SU-DHL-6 (cell line): ENCODE data around the gene SCRG1.

Source experiments
- H2AFZ ChIP-seq: fragments of 200-600 bp; sonication (generic); 2 replicates; pipeline ENCODE4 v1.6.1; 2014; ENCODE audit warnings: low read depth, mild to moderate bottlenecking, moderate library complexity, mixed read lengths, antibody characterized with exemption, low read length; ENCODE audit not compliant: severe bottlenecking
- H3F3A ChIP-seq: fragments of 200-600 bp; shearing (Covaris generic); 2 replicates; pipeline ENCODE4 v1.6.0; 2016; ENCODE audit warnings: antibody characterized with exemption, mild to moderate bottlenecking; ENCODE audit not compliant: insufficient read depth
- H3K27ac ChIP-seq: fragments of 200-600 bp; sonication (generic); 2 replicates; pipeline ENCODE4 v1.5.1; 2016; ENCODE audit warnings: low read depth, mild to moderate bottlenecking, low read length, moderate library complexity, mixed read lengths
- H3K27me3 ChIP-seq: fragments of 200-600 bp; sonication (generic), shearing (Covaris generic); 2 replicates; pipeline ENCODE4 v1.6.0; 2014; ENCODE audit warnings: mild to moderate bottlenecking, low read length
- H3K36me3 ChIP-seq: fragments of 200-600 bp; sonication (generic); 2 replicates; pipeline ENCODE4 v1.6.1; 2014; ENCODE audit warnings: mild to moderate bottlenecking, low read length, mixed read lengths
- H3K4me2 ChIP-seq: fragments of 300-600, 200-600 bp; shearing (Covaris generic), sonication (generic); 2 replicates; pipeline ENCODE4 v1.6.0; 2014; ENCODE audit warnings: low read length, low read depth, mild to moderate bottlenecking; ENCODE audit not compliant: poor library complexity, severe bottlenecking
- H3K4me3 ChIP-seq: fragments of 200-600 bp; sonication (generic); 2 replicates; pipeline ENCODE4 v1.5.1; 2014; ENCODE audit warnings: antibody characterized with exemption, low read length, mild to moderate bottlenecking, mixed read lengths; ENCODE audit not compliant: insufficient read depth, poor library complexity, severe bottlenecking
- H3K79me2 ChIP-seq: fragments of 200-600 bp; sonication (generic); 2 replicates; pipeline ENCODE4 v1.6.1; 2014; ENCODE audit warnings: mild to moderate bottlenecking, low read length, moderate library complexity; ENCODE audit not compliant: insufficient read depth
- H3K9ac ChIP-seq: fragments of 200-600 bp; sonication (generic); 2 replicates; pipeline ENCODE4 v1.7.0; 2014; ENCODE audit warnings: mild to moderate bottlenecking, low read length
- H3K9me2 ChIP-seq: fragments of 200-600 bp; sonication (generic); replicated peaks from 2 replicates; pipeline ENCODE4 v1.6.1; 2014; ENCODE audit warnings: low read length; ENCODE audit not compliant: insufficient read depth
- H3K9me3 ChIP-seq: fragments of 200-600 bp; sonication (generic); 2 replicates; pipeline ENCODE4 v1.6.1; 2014; ENCODE audit warnings: low read length, mixed read lengths; ENCODE audit not compliant: insufficient read depth
- H4K20me1 ChIP-seq: fragments of 200-600 bp; sonication (generic); 2 replicates; pipeline ENCODE4 v1.6.1; 2014; ENCODE audit warnings: low read depth, mild to moderate bottlenecking, antibody characterized with exemption, low read length, moderate library complexity, mixed read lengths
- CTCF ChIP-seq: fragments of 200-600 bp; sonication (generic); IDR thresholded peaks from one replicate; pipeline ENCODE4 v1.5.1; 2017; ENCODE audit warnings: antibody characterized with exemption, mild to moderate bottlenecking, low read length, moderate library complexity; ENCODE audit not compliant: insufficient read depth, poor library complexity, severe bottlenecking
- EZH2phosphoT487 ChIP-seq: fragments of 200-600 bp; sonication (generic), shearing (Covaris generic); conservative IDR thresholded peaks from 2 replicates; pipeline ENCODE4 v1.6.1; 2018; ENCODE audit warnings: mild to moderate bottlenecking, antibody characterized with exemption, low read length, moderate library complexity, mixed read lengths

The SCRG1 gene

GRCh38 chr4:173367946-173368345, 31.0 kb downstream of the SCRG1 start:
- peaks cover 8% of the 10 kb centered on the region for H3F3A ChIP-seq
- H3K4me3 ChIP-seq: no peak overlapping the region
- H3K9ac ChIP-seq: peak overlapping the region; percentile 15; the same call in 1 of the 2 replicates
- no peaks in the 10 kb centered on the region for H3K27me3 ChIP-seq
- H3K79me2 ChIP-seq: peaks cover 15% of the 10 kb centered on the region
- H4K20me1 ChIP-seq: no peaks in the 10 kb centered on the region
- no peaks in the 10 kb centered on the region for H3K9me2 ChIP-seq
- no peak overlapping the region for H2AFZ ChIP-seq
- H3K9me3 ChIP-seq: no peaks in the 10 kb centered on the region
- TF ChIP-seq EZH2phosphoT487: no peak
- no peak for TF ChIP-seq CTCF
- H3K27ac ChIP-seq: no peak overlapping the region
- peak overlapping the region; percentile 84 for H3K4me2 ChIP-seq
- no peaks in the 10 kb centered on the region for H3K36me3 ChIP-seq

- Histone ChIP-seq H3K36me3 (0 out of 2 replicates have a peak, but pooled peaks cover 4% of the 10 kb centered on the region), H3K9ac (0 out of 2 replicates have a peak overlapping the region, but pooled peaks have one; percentile 4), H3K4me3 (no peak overlapping the region), H4K20me1 (no peaks in the 10 kb centered on the region), H2AFZ (no peak overlapping the region), H3K9me3 (no peaks in the 10 kb centered on the region), H3F3A (peaks cover 8% of the 10 kb centered on the region), H3K27ac (no peak overlapping the region), H3K9me2 (no peaks in the 10 kb centered on the region), H3K79me2 (peaks cover 9% of the 10 kb centered on the region), H3K4me2 (peak overlapping the region; percentile 84), H3K27me3 (no peaks in the 10 kb centered on the region)
- TF ChIP-seq EZH2phosphoT487 (no peak), CTCF (no peak)
These were observed 31.6 kb downstream of the SCRG1 start for GRCh38 chr4:173367285-173367684.

GRCh38 chr4:173365359-173365996, 33.4 kb downstream of the SCRG1 start:
- TF ChIP-seq CTCF: no peak
- TF ChIP-seq EZH2phosphoT487: no peak
- Histone ChIP-seq H4K20me1 (no peaks in the 10 kb centered on the region), H2AFZ (no peak overlapping the region), H3K4me3 (no peak overlapping the region), H3K9ac (no peak overlapping the region), H3K4me2 (no peak overlapping the region), H3K79me2 (no peaks in the 10 kb centered on the region), H3K9me3 (no peaks in the 10 kb centered on the region), H3K27ac (no peak overlapping the region), H3K9me2 (no peaks in the 10 kb centered on the region), H3K36me3 (0 out of 2 replicates have a peak, but pooled peaks cover 4% of the 10 kb centered on the region), H3K27me3 (no peaks in the 10 kb centered on the region), H3F3A (peaks cover 7% of the 10 kb centered on the region)
